Glomerular endothelial cell (primary cell): ENCODE results near the gene KRT2. TPM values are rescaled to one million over a fixed set of nuclear protein-coding genes. Genes with fewer than 3 reads are reported as not detected.

Experiments
- DNase-seq: peaks from one replicate; pipeline ENCODE4 v3.0.0-alpha.2; 2011; ENCODE audit warnings: low read depth, low spot score; ENCODE audit errors: extremely low read depth
- total RNA-seq: library from RNA; depleted of rRNA; stranded (reverse); fragments of >200 nt; gene quantifications from 2 replicates; pipeline ENCODE4 v1.2.3, GENCODE V29; 2015

The KRT2 gene
- total RNA-seq, 1 donor from 2014 or later: not detected

DNA sequence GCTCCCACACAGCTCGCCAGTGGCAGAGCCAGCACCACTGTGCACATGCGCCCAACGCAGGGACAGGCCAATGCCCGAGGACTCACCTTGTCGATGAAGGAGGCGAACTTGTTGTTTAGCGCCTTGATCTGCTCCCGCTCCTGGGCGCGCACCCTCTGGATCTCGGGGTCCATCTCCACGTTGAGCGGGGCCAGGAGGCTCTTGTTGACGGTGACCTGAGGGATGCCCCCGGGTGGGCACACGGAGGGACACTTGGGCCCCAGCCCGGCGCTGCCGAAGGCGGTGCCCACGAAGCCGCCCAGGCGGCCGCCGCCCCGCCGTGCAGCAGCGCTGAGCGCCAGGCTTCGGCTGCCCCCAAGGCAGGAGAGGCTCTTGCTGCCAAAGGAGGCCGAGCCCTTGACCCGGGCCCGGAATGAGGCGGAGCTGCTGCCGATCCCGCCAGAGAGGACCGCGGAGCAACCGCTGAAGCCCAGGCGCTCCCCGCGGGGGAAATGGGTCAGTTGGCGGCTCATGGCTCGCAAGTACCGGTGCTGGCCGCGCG lies 51.0 kb downstream of the KRT2 start, which contains the start of gene KRT72:
Gene KRT72, minus strand, starts transcription at position 523 of the 541 bp plus-strand sequence. Its CDS starts 11 bp downstream, at position 512.
- DNase-seq: no peak

DNA sequence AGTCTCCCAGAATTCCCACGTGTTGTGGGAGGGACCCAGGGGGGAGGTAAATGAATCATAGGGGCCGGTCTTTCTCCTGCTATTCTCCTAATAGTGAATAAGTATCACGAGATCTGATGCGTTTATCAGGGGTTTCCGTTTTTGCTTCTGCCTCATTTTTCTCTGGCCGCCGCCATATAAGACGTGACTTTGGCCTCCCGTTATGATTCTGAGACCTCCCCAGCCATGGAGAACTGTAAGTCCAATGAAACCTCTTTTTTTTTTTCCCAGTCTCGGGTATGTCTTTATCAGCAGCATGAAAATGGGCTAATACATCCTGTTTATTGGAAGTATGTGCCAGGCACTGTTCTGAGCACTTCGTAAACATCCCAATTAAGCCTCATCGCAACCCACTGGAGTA lies 51.5 kb downstream of the KRT2 start:
- no peak for DNase-seq

DNA sequence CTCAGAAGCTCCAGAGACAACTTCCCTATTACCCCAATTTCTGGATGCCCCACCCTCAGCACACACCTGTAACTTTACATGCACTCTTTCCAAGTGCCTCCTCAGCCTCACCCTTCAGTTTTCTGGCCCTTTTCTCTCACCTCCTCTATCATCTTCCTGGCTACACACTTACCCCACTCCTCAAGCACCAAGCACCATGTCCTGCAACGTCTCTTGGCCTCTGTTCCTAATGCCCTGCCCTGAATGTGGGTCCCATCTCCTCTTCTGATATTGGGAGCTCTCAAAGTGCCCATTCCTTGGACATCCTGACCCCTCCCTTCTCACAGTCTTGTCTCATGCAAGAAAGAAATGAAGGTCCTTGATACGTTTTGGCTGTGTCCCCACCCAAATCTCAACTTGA lies 51.9 kb downstream of the KRT2 start:
- DNase-seq: no peak

DNA sequence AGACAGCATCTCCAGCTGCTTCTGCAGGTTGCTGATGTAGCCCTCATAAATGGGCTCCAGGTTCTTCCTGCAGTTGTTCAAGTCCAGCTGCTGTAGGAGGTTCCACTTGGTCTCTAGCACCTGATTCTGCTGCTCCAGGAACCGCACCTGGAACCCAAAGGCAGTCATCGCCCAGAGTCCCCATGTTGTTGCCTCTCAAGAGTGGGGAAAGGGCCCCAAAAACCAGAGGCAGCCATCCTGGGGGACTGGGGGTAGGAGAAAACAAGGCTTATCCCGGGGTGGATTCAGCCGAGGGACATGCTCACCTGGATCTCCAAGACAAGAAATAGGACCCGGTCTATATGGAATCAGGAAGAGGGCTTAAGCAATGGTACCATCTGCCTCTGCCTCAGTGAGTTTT lies 53.0 kb downstream of the KRT2 start:
- no peak for DNase-seq

Other genes starting within 250 kb of the KRT2 start
- not detected in 2 replicates for gene KRT82, start 245.9 kb downstream of the KRT2 start, total RNA-seq
- not detected in 2 replicates for gene KRT75, start 217.8 kb downstream of the KRT2 start, total RNA-seq
- not detected in 2 replicates for gene KRT6B, start 200.1 kb downstream of the KRT2 start, total RNA-seq
- gene KRT6C, start 178.4 kb downstream of the KRT2 start, total RNA-seq: not detected in 2 replicates
- not detected in 2 replicates for gene KRT6A, start 159.0 kb downstream of the KRT2 start, total RNA-seq
- not detected in 2 replicates for gene KRT5, start 131.8 kb downstream of the KRT2 start, total RNA-seq
- not detected in 2 replicates for gene KRT71, start 99.1 kb downstream of the KRT2 start, total RNA-seq
- gene KRT74, start 78.4 kb downstream of the KRT2 start, total RNA-seq: not detected in 2 replicates
- not detected in 2 replicates for gene KRT72, start 50.7 kb downstream of the KRT2 start, total RNA-seq
- gene KRT73, start 33.7 kb downstream of the KRT2 start, total RNA-seq: not detected in 2 replicates
- not detected in 2 replicates for gene KRT1, start 28.2 kb upstream of the KRT2 start, total RNA-seq
- not detected in 2 replicates for gene KRT77, start 51.3 kb upstream of the KRT2 start, total RNA-seq
- gene KRT76, start 125.1 kb upstream of the KRT2 start, total RNA-seq: not detected in 2 replicates
- 0.18 TPM in 1 of 2 replicates, not detected in the other for gene KRT3, start 143.9 kb upstream of the KRT2 start, total RNA-seq
- not detected in 2 replicates for gene KRT4, start 161.9 kb upstream of the KRT2 start, total RNA-seq
- gene KRT79, start 182.1 kb upstream of the KRT2 start, total RNA-seq: 0.10 and 0.12 TPM in 2 replicates
- gene KRT78, start 196.8 kb upstream of the KRT2 start, total RNA-seq: not detected in 2 replicates